ENCODE measurements around the gene GALNTL6.

The GALNTL6 gene

DNA sequence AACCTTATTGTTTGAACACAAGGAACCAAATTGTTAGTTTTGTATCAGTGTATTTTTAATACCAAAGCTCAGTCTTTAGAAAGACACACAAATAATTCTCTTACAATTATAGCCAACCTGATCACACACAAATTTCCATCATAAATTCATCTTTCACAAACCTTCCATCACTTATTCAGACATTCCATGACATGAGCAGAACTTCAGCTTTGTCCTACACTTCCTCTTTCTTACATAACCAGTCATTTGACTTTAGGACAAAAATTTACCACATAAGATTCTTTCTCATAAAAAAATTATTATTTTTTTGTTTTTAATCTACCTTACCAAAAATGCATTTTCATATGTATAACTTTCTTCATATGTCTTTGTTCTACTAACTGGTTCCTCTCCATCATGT is 312.2 kb downstream of the GALNTL6 start:
- DNase-seq (ENCODE audit: low read depth in 1 of 2, low spot score in 1 of 2): peak in 1 of 2 experiments; percentile 3
- no peak overlapping the region for H3K27ac ChIP-seq (replicated peaks)
- H3K4me3 ChIP-seq (replicated peaks; ENCODE audit: insufficient read depth, low read length): no peak overlapping the region

DNA sequence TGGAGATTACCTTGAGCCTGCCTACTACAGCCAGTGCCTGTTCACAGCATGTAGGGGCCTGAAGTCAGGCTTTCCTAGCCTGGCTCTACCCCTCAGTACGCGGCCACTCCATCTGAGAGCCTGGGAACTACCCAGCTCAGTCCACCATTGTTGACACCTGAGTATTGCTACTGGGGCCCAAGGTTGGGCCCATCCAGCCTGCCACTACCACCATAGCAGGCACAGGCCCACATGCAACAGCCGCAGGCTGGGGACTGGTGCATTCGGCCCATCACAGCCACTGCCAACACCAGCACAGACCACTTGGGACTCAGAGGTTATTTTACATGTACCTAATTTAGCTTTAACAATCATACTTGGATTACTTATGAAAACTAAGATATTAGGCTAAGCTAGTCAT is 314.0 kb downstream of the GALNTL6 start:
- no peak for TF ChIP-seq POLR2AphosphoS5 (IDR thresholded peaks at IDR 0.05; ENCODE audit: low read depth)
- TF ChIP-seq, protein P1, sequence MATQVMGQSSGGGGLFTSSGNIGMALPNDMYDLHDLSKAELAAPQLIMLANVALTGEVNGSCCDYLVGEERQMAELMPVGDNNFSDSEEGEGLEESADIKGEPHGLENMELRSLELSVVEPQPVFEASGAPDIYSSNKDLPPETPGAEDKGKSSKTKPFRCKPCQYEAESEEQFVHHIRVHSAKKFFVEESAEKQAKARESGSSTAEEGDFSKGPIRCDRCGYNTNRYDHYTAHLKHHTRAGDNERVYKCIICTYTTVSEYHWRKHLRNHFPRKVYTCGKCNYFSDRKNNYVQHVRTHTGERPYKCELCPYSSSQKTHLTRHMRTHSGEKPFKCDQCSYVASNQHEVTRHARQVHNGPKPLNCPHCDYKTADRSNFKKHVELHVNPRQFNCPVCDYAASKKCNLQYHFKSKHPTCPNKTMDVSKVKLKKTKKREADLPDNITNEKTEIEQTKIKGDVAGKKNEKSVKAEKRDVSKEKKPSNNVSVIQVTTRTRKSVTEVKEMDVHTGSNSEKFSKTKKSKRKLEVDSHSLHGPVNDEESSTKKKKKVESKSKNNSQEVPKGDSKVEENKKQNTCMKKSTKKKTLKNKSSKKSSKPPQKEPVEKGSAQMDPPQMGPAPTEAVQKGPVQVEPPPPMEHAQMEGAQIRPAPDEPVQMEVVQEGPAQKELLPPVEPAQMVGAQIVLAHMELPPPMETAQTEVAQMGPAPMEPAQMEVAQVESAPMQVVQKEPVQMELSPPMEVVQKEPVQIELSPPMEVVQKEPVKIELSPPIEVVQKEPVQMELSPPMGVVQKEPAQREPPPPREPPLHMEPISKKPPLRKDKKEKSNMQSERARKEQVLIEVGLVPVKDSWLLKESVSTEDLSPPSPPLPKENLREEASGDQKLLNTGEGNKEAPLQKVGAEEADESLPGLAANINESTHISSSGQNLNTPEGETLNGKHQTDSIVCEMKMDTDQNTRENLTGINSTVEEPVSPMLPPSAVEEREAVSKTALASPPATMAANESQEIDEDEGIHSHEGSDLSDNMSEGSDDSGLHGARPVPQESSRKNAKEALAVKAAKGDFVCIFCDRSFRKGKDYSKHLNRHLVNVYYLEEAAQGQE (IDR thresholded peaks at IDR 0.05; ENCODE audit: insufficient replicate concordance, low read depth): no peak
- TF ChIP-seq, protein P2, sequence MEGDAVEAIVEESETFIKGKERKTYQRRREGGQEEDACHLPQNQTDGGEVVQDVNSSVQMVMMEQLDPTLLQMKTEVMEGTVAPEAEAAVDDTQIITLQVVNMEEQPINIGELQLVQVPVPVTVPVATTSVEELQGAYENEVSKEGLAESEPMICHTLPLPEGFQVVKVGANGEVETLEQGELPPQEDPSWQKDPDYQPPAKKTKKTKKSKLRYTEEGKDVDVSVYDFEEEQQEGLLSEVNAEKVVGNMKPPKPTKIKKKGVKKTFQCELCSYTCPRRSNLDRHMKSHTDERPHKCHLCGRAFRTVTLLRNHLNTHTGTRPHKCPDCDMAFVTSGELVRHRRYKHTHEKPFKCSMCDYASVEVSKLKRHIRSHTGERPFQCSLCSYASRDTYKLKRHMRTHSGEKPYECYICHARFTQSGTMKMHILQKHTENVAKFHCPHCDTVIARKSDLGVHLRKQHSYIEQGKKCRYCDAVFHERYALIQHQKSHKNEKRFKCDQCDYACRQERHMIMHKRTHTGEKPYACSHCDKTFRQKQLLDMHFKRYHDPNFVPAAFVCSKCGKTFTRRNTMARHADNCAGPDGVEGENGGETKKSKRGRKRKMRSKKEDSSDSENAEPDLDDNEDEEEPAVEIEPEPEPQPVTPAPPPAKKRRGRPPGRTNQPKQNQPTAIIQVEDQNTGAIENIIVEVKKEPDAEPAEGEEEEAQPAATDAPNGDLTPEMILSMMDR (IDR thresholded peaks at IDR 0.05; ENCODE audit: insufficient read depth, low read length): no peak
- no peak for TF ChIP-seq SPI1 (IDR thresholded peaks at IDR 0.05; ENCODE audit: borderline replicate concordance, low read depth)
- TF ChIP-seq GABPA (IDR thresholded peaks at IDR 0.05; ENCODE audit: low read depth): no peak
- DNase-seq (ENCODE audit: low read depth in 1 of 2, low spot score in 1 of 2): no peak
- Histone ChIP-seq H3K4me3 (replicated peaks; ENCODE audit: insufficient read depth, low read length) (no peak overlapping the region), H3K27me3 (ENCODE audit: insufficient read depth, poor library complexity, severe bottlenecking) (no peaks in the 10 kb centered on the region), H3K27ac (replicated peaks) (no peak overlapping the region)

More for the DNA sequence above, 312.2 kb downstream of the GALNTL6 start:
- no peaks in the 10 kb centered on the region for H3K27me3 ChIP-seq (ENCODE audit: insufficient read depth, poor library complexity, severe bottlenecking)
- TF ChIP-seq, protein P1 (IDR thresholded peaks at IDR 0.05; ENCODE audit: insufficient replicate concordance, low read depth): no peak
- TF ChIP-seq, protein P2 (IDR thresholded peaks at IDR 0.05; ENCODE audit: insufficient read depth, low read length): no peak
- peak; percentile 75 for TF ChIP-seq SPI1 (IDR thresholded peaks at IDR 0.05; ENCODE audit: borderline replicate concordance, low read depth)

DNA sequence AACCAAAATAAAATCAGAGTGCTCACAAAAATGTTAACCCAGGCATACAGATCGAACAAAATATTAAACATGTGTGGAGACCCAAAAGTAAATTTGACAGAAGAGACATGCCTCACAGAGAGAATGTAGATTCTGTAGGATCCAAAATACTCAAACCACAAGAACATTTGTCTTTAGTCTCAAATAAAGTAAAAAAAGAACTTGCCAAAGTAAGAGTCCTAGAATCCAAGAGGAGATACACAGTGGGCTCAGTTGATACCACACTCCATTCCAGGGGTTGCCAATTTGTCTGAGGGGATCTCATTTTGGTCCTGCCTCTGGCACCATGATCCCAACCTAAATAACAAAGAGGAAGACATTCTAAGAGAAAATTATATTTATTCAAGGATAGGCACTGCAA is 316.4 kb downstream of the GALNTL6 start:
- DNase-seq (ENCODE audit: low read depth in 1 of 2, low spot score in 1 of 2): no peak
- Histone ChIP-seq H3K27ac (replicated peaks) (no peak overlapping the region), H3K27me3 (ENCODE audit: insufficient read depth, poor library complexity, severe bottlenecking) (no peaks in the 10 kb centered on the region), H3K4me3 (replicated peaks; ENCODE audit: insufficient read depth, low read length) (no peak overlapping the region)
- TF ChIP-seq SPI1 (IDR thresholded peaks at IDR 0.05; ENCODE audit: borderline replicate concordance, low read depth) (no peak), POLR2AphosphoS5 (IDR thresholded peaks at IDR 0.05; ENCODE audit: low read depth) (no peak), GABPA (IDR thresholded peaks at IDR 0.05; ENCODE audit: low read depth) (no peak)
- TF ChIP-seq, protein P2 (IDR thresholded peaks at IDR 0.05; ENCODE audit: insufficient read depth, low read length): no peak
- TF ChIP-seq, protein P1 (IDR thresholded peaks at IDR 0.05; ENCODE audit: insufficient replicate concordance, low read depth): no peak

All from HL-60 (cell line).